Keratinocyte (primary cell): ENCODE data around the gene PLEKHA1. TPM values are rescaled to one million over a fixed set of nuclear protein-coding genes. Genes with fewer than 3 reads are reported as not detected.

ENCODE experiments used
- DNase-seq: peaks from one replicate; pipeline ENCODE4 v3.0.0-alpha.2; 2011; ENCODE audit warnings: low read depth, missing footprints, low spot score
- FAIRE-seq: peaks from 2 replicates; lab custom pipeline; 2011; peaks lifted over from hg19 to GRCh38; lab: Jason Lieb, UNC
- H2AFZ ChIP-seq: 2 replicates; pipeline ENCODE4 v1.6.0; 2012; ENCODE audit warnings: low read length, control low read depth, inconsistent platforms; ENCODE audit not compliant: control insufficient read depth
- H3K27ac ChIP-seq: 2 replicates; pipeline ENCODE4 v1.5.1; 2011; ENCODE audit warnings: low read length; ENCODE audit not compliant: control insufficient read depth, insufficient read depth
- H3K27me3 ChIP-seq: 3 replicates; pipeline ENCODE4 v1.6.0; 2011; ENCODE audit warnings: low read length; ENCODE audit not compliant: control insufficient read depth, insufficient read depth; ENCODE audit errors: extremely low read depth
- H3K36me3 ChIP-seq, 2 experiments: 2 replicates in 1 of 2; 3 replicates in 1 of 2; pipeline ENCODE4 v1.5.1; 2011; ENCODE audit warnings: low read length in 2 of 2, mild to moderate bottlenecking in 1 of 2; ENCODE audit not compliant: control insufficient read depth in 2 of 2, insufficient read depth in 2 of 2; ENCODE audit errors: extremely low read depth in 1 of 2
- H3K4me1 ChIP-seq: 3 replicates; pipeline ENCODE4 v1.5.1; 2011; ENCODE audit warnings: low read length; ENCODE audit not compliant: control insufficient read depth, insufficient read depth; ENCODE audit errors: extremely low read depth
- H3K4me2 ChIP-seq: 3 replicates; pipeline ENCODE4 v1.6.0; 2011; ENCODE audit warnings: low read depth, low read length; ENCODE audit not compliant: control insufficient read depth, insufficient read depth; ENCODE audit errors: extremely low read depth
- H3K4me3 ChIP-seq, 3 experiments: fragments of 200-600 bp in 1 of 3; sonication (generic) in 1 of 3; 2 replicates in 2 of 3; 3 replicates in 1 of 3; pipeline ENCODE4 v1.5.1; 2011 to 2016; ENCODE audit warnings: low read length in 3 of 3, mild to moderate bottlenecking in 3 of 3, control low read depth in 2 of 3, inconsistent platforms in 1 of 3, low read depth in 1 of 3, mixed read lengths in 1 of 3, mixed run types in 1 of 3, moderate library complexity in 1 of 3; ENCODE audit not compliant: control insufficient read depth in 2 of 3, insufficient read depth in 2 of 3; ENCODE audit errors: extremely low read depth in 1 of 3
- H3K79me2 ChIP-seq: 2 replicates; pipeline ENCODE4 v1.6.0; 2012; ENCODE audit warnings: low read length; ENCODE audit not compliant: control insufficient read depth, insufficient read depth
- H3K9ac ChIP-seq: 3 replicates; pipeline ENCODE4 v1.6.0; 2011; ENCODE audit warnings: low read length; ENCODE audit not compliant: control insufficient read depth, insufficient read depth; ENCODE audit errors: extremely low read depth
- H3K9me1 ChIP-seq: 3 replicates; pipeline ENCODE4 v1.6.0; 2011; ENCODE audit warnings: low read length; ENCODE audit not compliant: control insufficient read depth, insufficient read depth; ENCODE audit errors: extremely low read depth
- H3K9me3 ChIP-seq: 2 replicates; pipeline ENCODE4 v1.5.1; 2012; ENCODE audit warnings: low read depth, low read length; ENCODE audit not compliant: control insufficient read depth
- H4K20me1 ChIP-seq: 3 replicates; pipeline ENCODE4 v1.6.0; 2011; ENCODE audit warnings: low read length; ENCODE audit not compliant: control insufficient read depth, insufficient read depth; ENCODE audit errors: extremely low read depth
- EZH2 ChIP-seq: IDR thresholded peaks from one replicate; pipeline ENCODE4 v1.6.1; 2012; ENCODE audit warnings: inconsistent platforms, mild to moderate bottlenecking, low read length, moderate library complexity
- dilution Hi-C: fragments of 300-500 bp; cut with MboI; formaldehyde crosslinking; loops from one replicate; pipeline ENCODE4 v1.7.0; 2020; ENCODE audit warnings: low sequenced_read_pairs; ENCODE audit not compliant: extremely low pct_ligation_motif_present
- polyA plus RNA-seq, 5 experiments: library from polyadenylated mRNA; depleted of rRNA in 3 of 5; stranded (reverse) in 3 of 5; stranded (forward) in 1 of 5; unstranded in 1 of 5; fragments of >200 nt; gene quantifications; 1 replicate in 1 of 5; 2 replicates in 3 of 5; 3 replicates in 1 of 5; pipeline versions ENCODE4 v1.2.1 to v1.2.3, GENCODE V29; 2011 to 2012; ENCODE audit warnings: missing spikeins in 2 of 5, low read depth in 1 of 5, low replicate concordance in 1 of 5
- TF ChIP-seq, protein P1 (sequence below), 3 experiments: IDR thresholded peaks in 1 of 3; conservative IDR thresholded peaks in 1 of 3; optimal IDR thresholded peaks in 1 of 3; 2 replicates in 2 of 3; 3 replicates in 1 of 3; pipeline versions ENCODE3 to v1.5.1; 2011; ENCODE audit warnings: low read length in 3 of 3, mild to moderate bottlenecking in 3 of 3, moderate library complexity in 2 of 3, control low read depth in 1 of 3, inconsistent platforms in 1 of 3; ENCODE audit not compliant: insufficient read depth in 2 of 3; ENCODE audit errors: extremely low read depth in 1 of 3

Gene PLEKHA1
- polyA plus RNA-seq, 1 donor (not counting 4 experiments of a cell fraction or from before 2014, with no cell fraction given) = 66.7 TPM

DNA sequence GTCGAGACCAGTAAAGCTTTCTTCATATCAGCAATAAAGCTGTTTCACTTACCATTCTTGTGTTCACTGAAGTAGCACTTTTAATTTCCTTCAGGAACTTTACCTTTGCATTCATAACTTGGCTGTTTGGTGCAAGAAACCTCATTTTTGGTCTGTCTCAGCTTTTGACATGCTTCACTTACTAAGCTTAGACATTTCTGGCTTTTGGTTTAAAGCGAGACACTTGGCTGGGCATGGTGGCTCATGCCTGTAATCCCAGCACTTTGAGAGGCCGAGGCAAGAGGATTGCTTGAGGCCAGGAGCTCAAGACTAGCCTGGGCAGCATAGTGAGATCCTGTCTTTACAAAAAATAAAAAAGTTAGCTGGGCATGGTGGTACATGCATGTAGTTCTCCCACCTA is 15.8 kb downstream of the PLEKHA1 start:
- TF ChIP-seq, protein P1, sequence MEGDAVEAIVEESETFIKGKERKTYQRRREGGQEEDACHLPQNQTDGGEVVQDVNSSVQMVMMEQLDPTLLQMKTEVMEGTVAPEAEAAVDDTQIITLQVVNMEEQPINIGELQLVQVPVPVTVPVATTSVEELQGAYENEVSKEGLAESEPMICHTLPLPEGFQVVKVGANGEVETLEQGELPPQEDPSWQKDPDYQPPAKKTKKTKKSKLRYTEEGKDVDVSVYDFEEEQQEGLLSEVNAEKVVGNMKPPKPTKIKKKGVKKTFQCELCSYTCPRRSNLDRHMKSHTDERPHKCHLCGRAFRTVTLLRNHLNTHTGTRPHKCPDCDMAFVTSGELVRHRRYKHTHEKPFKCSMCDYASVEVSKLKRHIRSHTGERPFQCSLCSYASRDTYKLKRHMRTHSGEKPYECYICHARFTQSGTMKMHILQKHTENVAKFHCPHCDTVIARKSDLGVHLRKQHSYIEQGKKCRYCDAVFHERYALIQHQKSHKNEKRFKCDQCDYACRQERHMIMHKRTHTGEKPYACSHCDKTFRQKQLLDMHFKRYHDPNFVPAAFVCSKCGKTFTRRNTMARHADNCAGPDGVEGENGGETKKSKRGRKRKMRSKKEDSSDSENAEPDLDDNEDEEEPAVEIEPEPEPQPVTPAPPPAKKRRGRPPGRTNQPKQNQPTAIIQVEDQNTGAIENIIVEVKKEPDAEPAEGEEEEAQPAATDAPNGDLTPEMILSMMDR (optimal IDR thresholded peaks at IDR 0.05 in 1 of 3, IDR thresholded peaks at IDR 0.05 in 1 of 3, conservative IDR thresholded peaks at IDR 0.05 in 1 of 3; ENCODE audit: extremely low read depth in 1 of 3, insufficient read depth in 2 of 3, low read length in 3 of 3) = no peak
- TF ChIP-seq EZH2 = no peak
- Histone ChIP-seq H3K4me3 (no peak overlapping the region), H3K4me1 (peaks cover 9% of the 10 kb centered on the region), H3K79me2 (peaks cover 53% of the 10 kb centered on the region), H3K9ac (no peak overlapping the region), H3K4me2 (no peak overlapping the region), H2AFZ (no peak overlapping the region), H3K9me3 (no peaks in the 10 kb centered on the region), H3K27me3 (no peaks in the 10 kb centered on the region), H4K20me1 (peaks cover 2% of the 10 kb centered on the region), H3K9me1 (no peaks in the 10 kb centered on the region), H3K36me3 (peaks cover 4% of the 10 kb centered on the region in 2 experiments), H3K27ac (no peak overlapping the region)
- no peak for FAIRE-seq
- dilution Hi-C loops = no loop called here
- no peak for DNase-seq

DNA sequence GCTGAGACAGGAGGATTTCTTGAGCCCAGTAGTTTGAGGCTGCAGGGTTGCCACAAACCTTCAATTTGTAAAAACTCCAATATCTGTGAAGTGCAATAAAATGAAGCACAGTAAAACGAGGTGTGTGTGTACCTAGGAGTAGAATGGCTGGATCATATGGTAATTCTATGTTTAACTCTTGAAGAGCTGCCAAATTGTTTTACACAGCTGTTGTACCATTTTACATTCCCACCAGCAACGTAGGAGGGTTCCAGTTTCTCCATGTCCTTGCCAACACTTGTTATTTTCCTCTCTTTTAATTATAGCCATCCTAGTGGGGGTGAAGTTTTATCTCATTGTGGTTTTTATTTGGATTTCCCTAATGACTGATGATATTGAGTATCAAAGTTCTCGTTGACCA is 16.2 kb downstream of the PLEKHA1 start:
- no peak for TF ChIP-seq EZH2
- TF ChIP-seq, protein P1 (optimal IDR thresholded peaks at IDR 0.05 in 1 of 3, IDR thresholded peaks at IDR 0.05 in 1 of 3, conservative IDR thresholded peaks at IDR 0.05 in 1 of 3; ENCODE audit: extremely low read depth in 1 of 3, insufficient read depth in 2 of 3, low read length in 3 of 3) = no peak
- no peak overlapping the region for H2AFZ ChIP-seq
- no peak overlapping the region for H3K4me2 ChIP-seq
- no peak overlapping the region for H3K9ac ChIP-seq
- no peak overlapping the region for H3K4me3 ChIP-seq
- H3K4me1 ChIP-seq = peaks cover 9% of the 10 kb centered on the region
- FAIRE-seq = no peak
- H3K9me1 ChIP-seq = no peaks in the 10 kb centered on the region
- H4K20me1 ChIP-seq = peaks cover 1% of the 10 kb centered on the region
- H3K9me3 ChIP-seq = no peaks in the 10 kb centered on the region
- no peak overlapping the region for H3K27ac ChIP-seq
- H3K79me2 ChIP-seq = peaks cover 49% of the 10 kb centered on the region
- no peak for DNase-seq
- no peaks in the 10 kb centered on the region for H3K27me3 ChIP-seq
- dilution Hi-C loops = no loop called here
- H3K36me3 ChIP-seq = peaks cover 4% of the 10 kb centered on the region in 2 experiments
